Uterus (tissue), 4 donors: ENCODE results near the gene PROX1. TPM values are rescaled to one million over a fixed set of nuclear protein-coding genes. Genes with fewer than 3 reads are reported as not detected.

Experiments used
- DNase-seq, 2 donors: peaks; one replicate each; pipeline ENCODE4 v3.0.0-alpha.2; 2019 to 2020
- H3K27ac ChIP-seq, 2 donors: fragments of 200-600 bp; sonication (generic); 1 replicate in 1 of 2; 2 replicates in 1 of 2; pipeline ENCODE4 v1.5.1; 2016 to 2018
- H3K27me3 ChIP-seq, 2 donors: fragments of 200-600 bp; sonication (generic); one replicate each; pipeline ENCODE4 v1.5.1; 2018 to 2019; ENCODE audit warnings: control low read depth in 1 of 2
- H3K36me3 ChIP-seq, 2 donors: fragments of 200-600 bp; sonication (generic); one replicate each; pipeline ENCODE4 v1.5.1; 2019; ENCODE audit warnings: control low read depth in 1 of 2
- H3K4me1 ChIP-seq, 2 donors: fragments of 200-600 bp; sonication (generic); one replicate each; pipeline ENCODE4 v1.5.1; 2018 to 2019; ENCODE audit warnings: control low read depth in 1 of 2
- H3K4me3 ChIP-seq, 2 donors: fragments of 200-600 bp; sonication (generic); 1 replicate in 1 of 2; 2 replicates in 1 of 2; pipeline ENCODE4 v1.5.1; 2018 to 2019; ENCODE audit warnings: mild to moderate bottlenecking in 1 of 2
- H3K9me3 ChIP-seq, 2 donors: fragments of 200-600 bp; sonication (generic); one replicate each; pipeline ENCODE4 v1.5.1; 2019; ENCODE audit warnings: control low read depth in 1 of 2
- POLR2A ChIP-seq, 2 donors: fragments of 450-650 bp; IDR thresholded peaks; one replicate each; pipeline ENCODE4 v1.6.1; 2016; ENCODE audit warnings: antibody characterized with exemption in 2 of 2, mild to moderate bottlenecking in 1 of 2, moderate library complexity in 1 of 2
- intact Hi-C: fragments of 100-400 bp; cut with DNase I; formaldehyde crosslinking; loops from one replicate; pipeline ENCODE4 v1.15.1; 2023; ENCODE audit warnings: low total_unique reads
- total RNA-seq, 4 donors: library from RNA; depleted of rRNA in 3 of 4; stranded (reverse); fragments of >200 nt in 3 of 4; gene quantifications; one replicate each; pipeline versions ENCODE4 v1.1.0 to v1.2.4, GENCODE V29; 2014 to 2023
- TF ChIP-seq, protein P1 (sequence below), 4 experiments: fragments of 200-600 bp in 2 of 4; fragments of 450-650 bp in 2 of 4; sonication (generic) in 2 of 4; IDR thresholded peaks; one replicate each; pipeline ENCODE4 v1.5.1; 2016 to 2019; ENCODE audit warnings: antibody characterized with exemption in 4 of 4, mild to moderate bottlenecking in 2 of 4, moderate library complexity in 1 of 4
- donor health status: DM: yes; HTN: yes; CAD: no.

Gene PROX1
- total RNA-seq, 4 donors from 2014 or later, result 3.8 to 7.9 (median 4.1) TPM

DNA sequence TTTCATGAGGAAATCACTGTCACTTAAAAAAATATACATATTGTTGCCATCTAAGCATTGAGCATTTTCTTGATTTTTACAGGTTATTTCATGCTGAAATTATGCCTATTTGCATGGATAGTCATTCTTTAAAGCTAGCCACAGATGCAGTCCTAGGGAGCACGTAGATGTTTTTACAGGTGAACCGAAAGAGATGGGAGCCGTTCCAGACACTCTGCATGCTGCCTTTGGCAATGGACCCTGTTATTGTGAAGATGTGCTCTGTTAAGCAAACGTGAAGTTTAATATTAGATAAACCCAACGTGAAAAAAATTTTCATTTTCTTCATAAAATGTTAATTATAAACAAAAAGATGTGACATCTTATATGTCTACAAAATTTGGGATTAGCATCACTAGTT is 7.1 kb downstream of the PROX1 start:
- H3K27me3 ChIP-seq, result peaks cover 0 to 19% of the 10 kb centered on the region in 2 donors
- no peak for DNase-seq
- no peak overlapping the region for H3K27ac ChIP-seq
- H3K9me3 ChIP-seq, result no peaks in the 10 kb centered on the region
- no peaks in the 10 kb centered on the region for H3K4me1 ChIP-seq
- H3K36me3 ChIP-seq, result no peaks in the 10 kb centered on the region
- intact Hi-C loops, result no loop called here
- no peak overlapping the region for H3K4me3 ChIP-seq
- TF ChIP-seq, protein P1, sequence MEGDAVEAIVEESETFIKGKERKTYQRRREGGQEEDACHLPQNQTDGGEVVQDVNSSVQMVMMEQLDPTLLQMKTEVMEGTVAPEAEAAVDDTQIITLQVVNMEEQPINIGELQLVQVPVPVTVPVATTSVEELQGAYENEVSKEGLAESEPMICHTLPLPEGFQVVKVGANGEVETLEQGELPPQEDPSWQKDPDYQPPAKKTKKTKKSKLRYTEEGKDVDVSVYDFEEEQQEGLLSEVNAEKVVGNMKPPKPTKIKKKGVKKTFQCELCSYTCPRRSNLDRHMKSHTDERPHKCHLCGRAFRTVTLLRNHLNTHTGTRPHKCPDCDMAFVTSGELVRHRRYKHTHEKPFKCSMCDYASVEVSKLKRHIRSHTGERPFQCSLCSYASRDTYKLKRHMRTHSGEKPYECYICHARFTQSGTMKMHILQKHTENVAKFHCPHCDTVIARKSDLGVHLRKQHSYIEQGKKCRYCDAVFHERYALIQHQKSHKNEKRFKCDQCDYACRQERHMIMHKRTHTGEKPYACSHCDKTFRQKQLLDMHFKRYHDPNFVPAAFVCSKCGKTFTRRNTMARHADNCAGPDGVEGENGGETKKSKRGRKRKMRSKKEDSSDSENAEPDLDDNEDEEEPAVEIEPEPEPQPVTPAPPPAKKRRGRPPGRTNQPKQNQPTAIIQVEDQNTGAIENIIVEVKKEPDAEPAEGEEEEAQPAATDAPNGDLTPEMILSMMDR (IDR thresholded peaks at IDR 0.05), result no peak
- TF ChIP-seq POLR2A (IDR thresholded peaks at IDR 0.05), result no peak

DNA sequence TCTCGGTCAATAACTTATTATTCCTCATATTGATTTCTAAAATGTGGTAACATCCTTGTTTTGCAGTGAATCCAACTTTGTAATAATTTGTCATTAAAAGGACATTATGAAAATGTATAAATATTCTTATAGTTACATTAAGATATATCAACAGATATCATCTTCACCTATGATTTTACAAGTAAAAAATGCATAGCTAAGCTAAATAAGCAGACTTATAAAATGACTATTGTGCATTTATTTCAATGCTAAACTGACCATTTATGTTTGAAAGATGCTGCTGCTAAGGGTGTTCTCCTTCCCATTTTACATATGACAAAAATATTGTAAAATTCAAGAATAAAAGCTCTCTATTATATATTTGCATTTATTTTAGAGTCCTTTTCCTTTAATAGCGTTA is 7.8 kb downstream of the PROX1 start:
- peaks cover 0 to 19% of the 10 kb centered on the region in 2 donors for H3K27me3 ChIP-seq
- no peaks in the 10 kb centered on the region for H3K36me3 ChIP-seq
- intact Hi-C loops, result no loop called here
- TF ChIP-seq, protein P1 (IDR thresholded peaks at IDR 0.05), result no peak
- no peak for TF ChIP-seq POLR2A (IDR thresholded peaks at IDR 0.05)
- no peak overlapping the region for H3K27ac ChIP-seq
- H3K4me1 ChIP-seq, result no peaks in the 10 kb centered on the region
- H3K9me3 ChIP-seq, result no peaks in the 10 kb centered on the region
- DNase-seq, result no peak
- no peak overlapping the region for H3K4me3 ChIP-seq

DNA sequence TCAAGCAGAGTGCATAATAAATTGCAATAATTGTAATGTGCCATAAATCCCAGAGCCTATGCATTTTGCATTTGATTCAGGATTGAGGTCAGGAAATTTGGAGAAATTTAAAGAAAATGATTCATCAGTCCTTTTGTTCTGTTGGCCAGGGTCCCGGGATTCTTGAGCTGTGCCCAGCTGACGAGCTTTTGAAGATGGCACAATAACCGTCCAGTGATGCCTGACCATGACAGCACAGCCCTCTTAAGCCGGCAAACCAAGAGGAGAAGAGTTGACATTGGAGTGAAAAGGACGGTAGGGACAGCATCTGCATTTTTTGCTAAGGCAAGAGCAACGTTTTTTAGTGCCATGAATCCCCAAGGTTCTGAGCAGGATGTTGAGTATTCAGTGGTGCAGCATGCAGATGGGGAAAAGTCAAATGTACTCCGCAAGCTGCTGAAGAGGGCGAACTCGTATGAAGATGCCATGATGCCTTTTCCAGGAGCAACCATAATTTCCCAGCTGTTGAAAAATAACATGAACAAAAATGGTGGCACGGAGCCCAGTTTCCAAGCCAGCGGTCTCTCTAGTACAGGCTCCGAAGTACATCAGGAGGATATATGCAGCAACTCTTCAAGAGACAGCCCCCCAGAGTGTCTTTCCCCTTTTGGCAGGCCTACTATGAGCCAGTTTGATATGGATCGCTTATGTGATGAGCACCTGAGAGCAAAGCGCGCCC is 8.7 kb downstream of the PROX1 start:
- H3K27ac ChIP-seq, result no peak overlapping the region
- peaks cover 0 to 19% of the 10 kb centered on the region in 2 donors for H3K27me3 ChIP-seq
- DNase-seq, result no peak
- no peaks in the 10 kb centered on the region for H3K4me1 ChIP-seq
- intact Hi-C loops, result no loop called here
- H3K4me3 ChIP-seq, result no peak overlapping the region
- no peaks in the 10 kb centered on the region for H3K36me3 ChIP-seq
- no peaks in the 10 kb centered on the region for H3K9me3 ChIP-seq
- TF ChIP-seq POLR2A (IDR thresholded peaks at IDR 0.05), result no peak
- TF ChIP-seq, protein P1 (IDR thresholded peaks at IDR 0.05), result no peak

DNA sequence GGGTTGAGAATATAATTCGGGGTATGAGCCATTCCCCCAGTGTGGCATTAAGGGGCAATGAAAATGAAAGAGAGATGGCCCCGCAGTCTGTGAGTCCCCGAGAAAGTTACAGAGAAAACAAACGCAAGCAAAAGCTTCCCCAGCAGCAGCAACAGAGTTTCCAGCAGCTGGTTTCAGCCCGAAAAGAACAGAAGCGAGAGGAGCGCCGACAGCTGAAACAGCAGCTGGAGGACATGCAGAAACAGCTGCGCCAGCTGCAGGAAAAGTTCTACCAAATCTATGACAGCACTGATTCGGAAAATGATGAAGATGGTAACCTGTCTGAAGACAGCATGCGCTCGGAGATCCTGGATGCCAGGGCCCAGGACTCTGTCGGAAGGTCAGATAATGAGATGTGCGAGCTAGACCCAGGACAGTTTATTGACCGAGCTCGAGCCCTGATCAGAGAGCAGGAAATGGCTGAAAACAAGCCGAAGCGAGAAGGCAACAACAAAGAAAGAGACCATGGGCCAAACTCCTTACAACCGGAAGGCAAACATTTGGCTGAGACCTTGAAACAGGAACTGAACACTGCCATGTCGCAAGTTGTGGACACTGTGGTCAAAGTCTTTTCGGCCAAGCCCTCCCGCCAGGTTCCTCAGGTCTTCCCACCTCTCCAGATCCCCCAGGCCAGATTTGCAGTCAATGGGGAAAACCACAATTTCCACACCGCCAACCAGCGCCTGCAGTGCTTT is 9.4 kb downstream of the PROX1 start:
- no peaks in the 10 kb centered on the region for H3K9me3 ChIP-seq
- intact Hi-C loops, result no loop called here
- TF ChIP-seq, protein P1 (IDR thresholded peaks at IDR 0.05), result no peak
- TF ChIP-seq POLR2A (IDR thresholded peaks at IDR 0.05), result no peak
- no peaks in the 10 kb centered on the region for H3K36me3 ChIP-seq
- no peak overlapping the region for H3K27ac ChIP-seq
- H3K4me3 ChIP-seq, result no peak overlapping the region
- no peak for DNase-seq
- no peaks in the 10 kb centered on the region for H3K4me1 ChIP-seq
- peaks cover 0 to 14% of the 10 kb centered on the region in 2 donors for H3K27me3 ChIP-seq

DNA sequence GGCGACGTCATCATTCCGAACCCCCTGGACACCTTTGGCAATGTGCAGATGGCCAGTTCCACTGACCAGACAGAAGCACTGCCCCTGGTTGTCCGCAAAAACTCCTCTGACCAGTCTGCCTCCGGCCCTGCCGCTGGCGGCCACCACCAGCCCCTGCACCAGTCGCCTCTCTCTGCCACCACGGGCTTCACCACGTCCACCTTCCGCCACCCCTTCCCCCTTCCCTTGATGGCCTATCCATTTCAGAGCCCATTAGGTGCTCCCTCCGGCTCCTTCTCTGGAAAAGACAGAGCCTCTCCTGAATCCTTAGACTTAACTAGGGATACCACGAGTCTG is 10.0 kb downstream of the PROX1 start:
- Histone ChIP-seq H3K27me3 (peaks cover 0 to 8% of the 10 kb centered on the region in 2 donors), H3K4me3 (no peak overlapping the region), H3K4me1 (no peaks in the 10 kb centered on the region), H3K27ac (no peak overlapping the region), H3K9me3 (no peaks in the 10 kb centered on the region), H3K36me3 (no peaks in the 10 kb centered on the region)
- no peak for DNase-seq
- no peak for TF ChIP-seq POLR2A (IDR thresholded peaks at IDR 0.05)
- TF ChIP-seq, protein P1 (IDR thresholded peaks at IDR 0.05), result no peak
- intact Hi-C loops, result no loop called here
